Testis (tissue), 3 donors: ENCODE results near the gene PLEKHD1. TPM values are rescaled to one million over a fixed set of nuclear protein-coding genes. Genes with fewer than 3 reads are reported as not detected.
A peak's percentile ranks its signal among the peaks of the same experiment; 100 is the strongest.

Experiments used
- DNase-seq: peaks from one replicate; pipeline ENCODE4 v3.0.0-alpha.2; 2019
- H3K27ac ChIP-seq, 2 donors: fragments of 200-600 bp; sonication (generic); one replicate each; pipeline ENCODE4 v1.5.1; 2019
- H3K27me3 ChIP-seq: fragments of 200-600 bp; sonication (generic); one replicate; pipeline ENCODE4 v1.5.1; 2019
- H3K36me3 ChIP-seq: fragments of 200-600 bp; sonication (generic); one replicate; pipeline ENCODE4 v1.5.1; 2017; ENCODE audit warnings: low read depth; ENCODE audit errors: missing control alignments
- H3K4me1 ChIP-seq: fragments of 200-600 bp; sonication (generic); one replicate; pipeline ENCODE4 v1.5.1; 2019
- H3K4me3 ChIP-seq, 2 donors: fragments of 200-600 bp; sonication (generic); one replicate each; pipeline ENCODE4 v1.5.1; 2017 to 2019
- H3K9me3 ChIP-seq: fragments of 200-600 bp; sonication (generic); one replicate; pipeline ENCODE4 v1.5.1; 2017
- CTCF ChIP-seq, 3 experiments: fragments of 450-650 bp in 2 of 3; fragments of 200-600 bp in 1 of 3; sonication (generic) in 1 of 3; IDR thresholded peaks; one replicate each; pipeline ENCODE4 v1.5.1; 2016 to 2019; ENCODE audit warnings: antibody characterized with exemption in 3 of 3, mild to moderate bottlenecking in 2 of 3, moderate library complexity in 1 of 3
- POLR2A ChIP-seq: fragments of 450-650 bp; IDR thresholded peaks from one replicate; pipeline ENCODE4 v1.6.1; 2017; ENCODE audit warnings: antibody characterized with exemption, mild to moderate bottlenecking, moderate library complexity
- WGBS, 2 donors: methylation state at CpG; one replicate each; pipeline ENCODE4 v1.1.5; 2018; 5-methylcytosine and 5-hydroxymethylcytosine counted together
- intact Hi-C: fragments of 100-400 bp; cut with DNase I; formaldehyde crosslinking; loops from one replicate; pipeline ENCODE4 v1.15.1; 2023; ENCODE audit warnings: low total_unique reads
- polyA plus RNA-seq: library from polyadenylated mRNA; stranded (reverse); fragments of 350-450 nt; fragmentation: Illumina TruSeq; extraction: RNeasy Lipid Tissue Mini Kit (QIAGEN cat#74804); gene quantifications from one replicate; pipeline ENCODE4 v1.2.3, GENCODE V29; 2014; ENCODE audit warnings: low read depth, low replicate concordance; ENCODE audit not compliant: insufficient read depth
- total RNA-seq, 2 donors: library from RNA; depleted of rRNA; stranded (reverse); fragments of >200 nt; gene quantifications; one replicate each; pipeline ENCODE4 v1.2.3, GENCODE V29; 2016

PLEKHD1 gene
- total and polyA plus RNA-seq, 3 donors from 2014 or later = 0.87 to 1.9 (median 1.1) TPM

GRCh38 chr14:69451941-69452340, 32.6 kb upstream of the PLEKHD1 start:
- Histone ChIP-seq H3K36me3 (no peaks in the 10 kb centered on the region), H3K27me3 (no peaks in the 10 kb centered on the region), H3K9me3 (no peaks in the 10 kb centered on the region), H3K27ac (no peak overlapping the region), H3K4me1 (no peaks in the 10 kb centered on the region), H3K4me3 (no peak overlapping the region)
- 95% methylated on average over 2 of the region's 2 CpGs for WGBS, 2 donors
- TF ChIP-seq POLR2A (no peak), CTCF (IDR thresholded peaks at IDR 0.05) (no peak)
- DNase-seq = no peak
- intact Hi-C loops = loop anchor here (10.0 kb wide), 1 partner anchor 207 kb away; no protein-coding TSS in a partner anchor

- H3K4me3 ChIP-seq = no peak overlapping the region
- H3K4me1 ChIP-seq = no peaks in the 10 kb centered on the region
- H3K36me3 ChIP-seq = no peaks in the 10 kb centered on the region
- intact Hi-C loops = loop anchor here (10.0 kb wide), 1 partner anchor 214 kb away; no protein-coding TSS in a partner anchor
- DNase-seq = no peak
- H3K27me3 ChIP-seq = no peaks in the 10 kb centered on the region
- TF ChIP-seq POLR2A = no peak
- TF ChIP-seq CTCF (IDR thresholded peaks at IDR 0.05) = no peak
- no peaks in the 10 kb centered on the region for H3K9me3 ChIP-seq
- H3K27ac ChIP-seq = no peak overlapping the region
- WGBS, 2 donors = 84 to 90% methylated on average over 11 of the region's 11 CpGs
Observed at GRCh38 chr14:69458350-69458749, 26.2 kb upstream of the PLEKHD1 start.

- Histone ChIP-seq H3K27ac (no peak overlapping the region), H3K36me3 (no peaks in the 10 kb centered on the region), H3K9me3 (no peaks in the 10 kb centered on the region), H3K4me1 (no peaks in the 10 kb centered on the region), H3K27me3 (no peaks in the 10 kb centered on the region), H3K4me3 (no peak overlapping the region)
- 64 to 75% methylated on average over 1 of the region's 1 CpG for WGBS, 2 donors
- TF ChIP-seq CTCF (IDR thresholded peaks at IDR 0.05) = no peak
- no peak for TF ChIP-seq POLR2A
- DNase-seq = no peak
- intact Hi-C loops = loop anchor here (10.0 kb wide), 1 partner anchor 214 kb away; no protein-coding TSS in a partner anchor
Observed at GRCh38 chr14:69459122-69459521, 25.4 kb upstream of the PLEKHD1 start.

- H3K9me3 ChIP-seq = no peaks in the 10 kb centered on the region
- 42 to 48% methylated on average over 4 of the region's 4 CpGs for WGBS, 2 donors
- no peak for TF ChIP-seq POLR2A
- TF ChIP-seq CTCF (IDR thresholded peaks at IDR 0.05) = peak; percentile 62 to 80 (median 64)
- no peaks in the 10 kb centered on the region for H3K36me3 ChIP-seq
- H3K27ac ChIP-seq = no peak overlapping the region
- DNase-seq = peak; percentile 73
- intact Hi-C loops = no loop called here
- no peaks in the 10 kb centered on the region for H3K4me1 ChIP-seq
- H3K27me3 ChIP-seq = no peaks in the 10 kb centered on the region
- no peak overlapping the region for H3K4me3 ChIP-seq
Observed at GRCh38 chr14:69460093-69460701, 24.3 kb upstream of the PLEKHD1 start.

GRCh38 chr14:69464379-69464778, 20.1 kb upstream of the PLEKHD1 start:
- H3K27ac ChIP-seq = no peak overlapping the region
- TF ChIP-seq POLR2A (no peak), CTCF (IDR thresholded peaks at IDR 0.05) (no peak)
- no peaks in the 10 kb centered on the region for H3K4me1 ChIP-seq
- no peaks in the 10 kb centered on the region for H3K27me3 ChIP-seq
- intact Hi-C loops = no loop called here
- H3K36me3 ChIP-seq = no peaks in the 10 kb centered on the region
- H3K4me3 ChIP-seq = no peak overlapping the region
- H3K9me3 ChIP-seq = no peaks in the 10 kb centered on the region
- no peak for DNase-seq
